ENCODE measurements around the gene NOL12. TPM values are rescaled to one million over a fixed set of nuclear protein-coding genes. Genes with fewer than 3 reads are reported as not detected.

NOL12 gene, protein sequence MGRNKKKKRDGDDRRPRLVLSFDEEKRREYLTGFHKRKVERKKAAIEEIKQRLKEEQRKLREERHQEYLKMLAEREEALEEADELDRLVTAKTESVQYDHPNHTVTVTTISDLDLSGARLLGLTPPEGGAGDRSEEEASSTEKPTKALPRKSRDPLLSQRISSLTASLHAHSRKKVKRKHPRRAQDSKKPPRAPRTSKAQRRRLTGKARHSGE
- 24.6 TPM for total RNA-seq

DNA sequence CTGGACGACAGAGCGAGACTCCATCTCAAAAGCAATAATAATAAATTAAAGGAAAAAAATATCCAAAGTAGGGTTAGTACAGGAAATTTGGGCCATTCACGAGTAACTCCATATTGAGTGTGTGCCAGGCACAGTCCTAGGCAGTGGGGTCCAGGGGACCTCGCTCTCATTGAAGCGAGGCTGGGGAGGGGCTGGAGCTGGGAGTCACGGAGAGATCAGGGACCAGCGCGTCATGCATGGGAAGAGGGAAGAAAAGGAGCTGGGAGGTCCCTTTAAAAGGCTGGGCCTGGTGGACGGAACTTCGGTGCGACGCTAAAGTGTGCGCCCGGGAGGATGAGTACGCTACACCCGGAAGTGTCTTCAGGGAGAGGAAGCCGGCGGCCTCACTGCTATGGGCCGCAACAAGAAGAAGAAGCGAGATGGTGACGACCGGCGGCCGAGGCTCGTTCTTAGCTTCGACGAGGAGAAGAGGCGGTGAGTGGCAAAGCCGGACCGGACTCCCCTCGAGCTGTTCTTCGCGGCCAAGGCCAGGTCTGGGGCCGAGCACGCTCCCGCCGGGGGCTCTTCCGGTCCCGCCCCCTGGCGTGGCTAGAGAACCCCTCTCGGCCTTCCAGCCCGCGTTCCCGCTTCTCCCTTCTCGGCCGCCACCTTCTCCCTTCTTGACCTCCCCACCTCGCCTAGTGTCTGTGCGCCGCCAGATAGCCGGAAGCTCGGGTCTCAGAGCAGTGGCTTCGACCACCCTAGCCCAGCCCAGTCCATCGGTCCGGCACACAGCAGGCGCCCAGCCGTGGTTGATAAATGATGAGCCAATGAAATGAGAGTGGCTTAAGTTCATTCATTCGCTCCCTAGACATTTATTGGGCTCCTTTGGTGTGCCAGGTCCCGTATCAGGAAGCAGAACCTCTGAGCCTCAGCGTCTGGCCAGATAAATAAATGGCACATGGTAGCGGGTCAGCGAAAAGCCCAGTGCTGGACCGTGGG lies at the start of gene NOL12:
Gene NOL12 (plus strand): TSS at position 342 of the 981 bp plus-strand sequence. CDS start 50 bp downstream, at position 392.

DNA sequence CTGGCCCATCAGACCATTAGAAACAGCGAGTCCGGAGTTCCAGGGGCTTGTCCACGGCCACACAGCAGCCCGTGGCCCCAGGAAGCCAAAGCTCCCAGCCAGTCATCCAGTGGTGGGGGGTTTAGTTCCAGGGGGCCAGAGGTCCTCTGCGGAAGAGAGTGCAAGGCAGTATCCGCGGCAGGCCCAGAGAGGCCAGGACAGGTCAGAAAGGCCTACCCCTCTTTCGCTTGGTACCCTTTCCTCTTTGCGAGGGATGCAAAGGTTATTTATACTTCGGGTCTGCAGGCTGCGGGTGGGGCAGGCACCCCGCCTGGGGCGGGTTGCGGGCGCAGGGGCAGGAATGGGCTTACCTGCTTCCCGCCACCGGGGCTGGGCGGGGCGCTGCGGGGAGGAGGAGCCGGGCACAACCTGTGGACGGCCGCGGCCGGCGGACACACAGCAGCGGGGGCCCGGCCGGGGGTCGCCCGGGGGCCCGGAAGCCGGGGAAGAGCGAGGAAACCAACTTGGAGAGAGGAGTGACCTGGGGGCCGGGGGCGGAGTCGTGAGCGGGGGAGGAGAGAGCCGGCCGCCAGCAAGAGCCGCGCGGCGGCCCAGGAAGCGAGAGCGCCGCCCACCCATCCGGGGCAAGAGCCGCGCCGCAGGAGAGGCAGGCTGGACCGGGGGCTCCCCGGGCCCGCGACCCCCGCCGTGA lies 46.9 kb upstream of the NOL12 start, which contains the start of gene SH3BP1:
Gene SH3BP1 (plus strand): TSS at position 600 of the 691 bp plus-strand sequence. CDS start 119 bp downstream, outside the sequence.

DNA sequence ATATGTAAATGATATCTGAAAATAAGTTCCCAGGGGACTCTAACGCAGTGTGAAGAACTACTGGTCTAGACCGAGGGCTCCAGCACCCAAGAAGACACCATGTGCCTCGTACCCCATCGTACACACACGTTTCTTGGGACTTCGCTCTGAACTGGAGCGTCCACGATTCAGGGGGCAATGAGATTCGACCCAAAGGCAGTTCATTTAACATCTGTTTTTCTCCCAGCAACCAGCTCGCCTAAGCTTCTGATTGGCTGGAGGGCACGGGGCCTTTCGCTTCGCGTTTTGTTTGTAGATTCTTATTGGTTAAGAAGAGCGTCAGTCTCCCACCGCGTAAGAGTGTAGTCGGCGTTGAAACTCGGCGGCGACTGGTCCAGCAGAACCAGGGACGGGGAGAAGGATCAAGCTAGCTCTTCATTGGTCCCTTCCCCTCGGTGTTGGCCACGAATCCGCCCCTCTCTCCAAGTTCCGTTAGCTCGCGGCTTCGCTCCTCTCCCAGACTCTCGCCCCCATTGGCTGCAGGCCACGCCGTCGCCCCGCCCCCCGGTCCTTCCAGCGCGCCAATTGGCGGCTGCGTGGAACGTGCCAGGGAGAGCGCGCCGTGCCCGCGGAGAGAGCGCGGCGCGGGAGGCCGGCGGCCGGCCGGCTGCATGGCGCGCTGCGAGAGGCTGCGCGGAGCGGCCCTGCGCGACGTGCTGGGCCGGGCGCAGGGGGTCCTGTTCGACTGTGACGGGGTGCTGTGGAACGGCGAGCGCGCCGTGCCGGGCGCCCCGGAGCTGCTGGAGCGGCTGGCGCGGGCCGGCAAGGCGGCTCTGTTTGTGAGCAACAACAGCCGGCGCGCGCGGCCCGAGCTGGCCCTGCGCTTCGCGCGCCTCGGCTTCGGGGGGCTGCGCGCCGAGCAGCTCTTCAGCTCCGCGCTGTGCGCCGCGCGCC lies 27.7 kb upstream of the NOL12 start, which contains the start of gene PDXP:
Gene PDXP (plus strand): TSS at position 591 of the 933 bp plus-strand sequence. CDS start 60 bp downstream, at position 651.

DNA sequence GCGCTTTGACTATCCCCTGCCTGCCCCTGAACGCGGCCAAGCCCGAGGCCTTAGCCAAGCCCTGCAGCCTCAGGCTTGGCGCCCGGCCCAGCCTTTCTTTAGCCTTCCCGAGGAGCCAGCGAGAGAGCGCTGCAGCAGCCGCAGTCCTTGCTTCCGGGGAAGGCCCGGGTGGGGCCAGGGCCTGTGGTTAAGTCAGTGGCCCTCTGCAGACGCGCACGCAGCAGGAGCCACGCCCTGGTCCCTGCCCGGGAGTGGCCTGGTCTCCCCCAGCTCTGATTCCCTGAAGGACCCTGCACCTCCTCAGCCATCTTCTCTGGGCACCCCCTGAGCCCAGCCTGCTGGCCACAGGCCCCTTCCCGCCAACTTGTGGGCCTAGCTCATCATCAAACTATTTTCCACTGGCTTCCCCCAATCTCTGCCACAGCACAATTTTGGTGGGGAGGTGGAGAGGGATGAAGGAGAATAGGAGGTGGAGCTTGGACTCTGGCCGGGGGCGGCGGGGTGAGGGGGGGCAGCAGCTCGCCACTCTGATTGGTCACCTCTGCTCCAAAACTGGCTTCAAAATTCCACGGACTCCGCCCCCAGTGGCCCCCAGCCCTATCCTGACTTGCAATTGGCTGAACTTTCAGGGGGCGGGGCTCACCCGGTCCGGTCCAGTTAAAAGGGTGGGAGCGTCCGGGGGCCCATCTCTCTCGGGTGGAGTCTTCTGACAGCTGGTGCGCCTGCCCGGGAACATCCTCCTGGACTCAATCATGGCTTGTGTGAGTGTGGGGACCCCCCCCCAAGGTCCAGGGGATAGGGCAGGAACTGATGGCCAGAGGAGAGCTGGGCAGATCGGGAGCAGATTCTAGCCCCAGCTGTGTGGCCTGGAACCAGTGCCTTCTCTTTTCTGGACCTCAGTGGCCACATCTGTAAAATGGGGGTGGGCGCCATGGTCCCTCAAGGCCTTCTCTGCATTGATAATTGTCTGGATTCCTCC lies 10.9 kb upstream of the NOL12 start, which contains the start of gene LGALS1:
Gene LGALS1 (plus strand): TSS at position 686 of the 979 bp plus-strand sequence. CDS start 67 bp downstream, at position 753.

DNA sequence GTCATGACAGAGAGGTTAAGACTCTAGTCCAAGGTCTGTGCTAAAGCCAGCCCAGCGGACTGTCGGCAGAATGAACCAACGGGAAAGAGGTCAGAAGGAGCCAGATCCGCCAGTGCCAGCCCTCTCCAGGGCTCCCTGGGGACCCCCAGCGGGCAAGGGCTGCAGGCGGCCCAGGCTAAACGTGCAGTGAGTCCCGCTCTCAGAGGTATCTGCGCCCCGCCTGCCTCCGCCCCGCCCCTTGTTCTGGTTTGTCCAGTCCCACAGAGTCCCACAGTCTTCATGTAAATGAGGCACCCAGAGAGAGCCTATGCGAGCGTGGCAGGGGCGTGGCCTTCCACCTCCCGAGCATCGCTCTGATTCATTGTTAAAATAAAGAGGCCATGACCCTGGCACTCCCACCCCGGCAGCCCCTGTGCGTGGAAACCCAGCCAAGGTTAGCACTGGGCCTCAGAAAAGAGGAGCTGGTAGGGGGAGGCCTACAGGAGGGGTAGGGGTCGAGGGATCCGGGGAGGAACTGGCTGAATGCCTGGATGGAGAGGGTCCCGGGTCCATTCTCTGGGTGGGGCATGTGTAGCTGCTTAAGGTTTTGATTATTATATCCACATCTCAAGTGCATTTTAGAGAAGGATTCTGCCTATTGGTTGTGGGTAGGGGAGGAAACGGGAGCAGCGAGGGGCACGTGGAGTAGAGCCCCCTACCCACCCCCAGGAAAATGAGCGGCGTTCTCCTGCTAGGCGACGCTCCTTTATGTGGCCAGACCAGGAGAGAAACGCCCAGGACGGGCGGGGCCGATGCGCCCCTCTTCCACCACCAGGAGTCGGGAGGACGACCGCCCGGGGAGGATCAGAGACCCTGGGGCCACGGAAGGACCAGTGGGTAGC lies 10.8 kb downstream of the NOL12 start, which contains the start of gene TRIOBP:
Gene TRIOBP (plus strand): TSS at position 392 of the 881 bp plus-strand sequence. CDS start 4,318 bp downstream, outside the sequence.

Other genes starting within 250 kb of the NOL12 start
- gene MFNG, start 200.0 kb upstream of the NOL12 start, total RNA-seq = 22.3 TPM
- 6.0 TPM for gene CARD10, start 166.9 kb upstream of the NOL12 start, total RNA-seq
- gene CDC42EP1, start 125.9 kb upstream of the NOL12 start, total RNA-seq = 19.0 TPM
- gene LGALS2, start 106.3 kb upstream of the NOL12 start, total RNA-seq = 2.0 TPM
- gene GGA1, start 77.5 kb upstream of the NOL12 start, total RNA-seq = 54.9 TPM
- 7.3 TPM for gene SH3BP1, start 46.7 kb upstream of the NOL12 start, total RNA-seq
- gene PDXP, start 27.6 kb upstream of the NOL12 start, total RNA-seq = 24.4 TPM
- 510 TPM for gene LGALS1, start 10.7 kb upstream of the NOL12 start, total RNA-seq
- 83.3 TPM for gene TRIOBP, start 10.7 kb downstream of the NOL12 start, total RNA-seq
- 15.8 TPM for gene GCAT, start 121.6 kb downstream of the NOL12 start, total RNA-seq
- gene GALR3, start 137.0 kb downstream of the NOL12 start, total RNA-seq = not detected
- gene ANKRD54, start 158.0 kb downstream of the NOL12 start, total RNA-seq = 41.6 TPM
- gene EIF3L, start 163.1 kb downstream of the NOL12 start, total RNA-seq = 485 TPM
- 20.8 TPM for gene MICALL1, start 220.0 kb downstream of the NOL12 start, total RNA-seq

Data from camera-type eye (tissue), 1 donor.